Left renal cortex interstitium (tissue), 4 donors: ENCODE results near the gene CHRNA4. TPM values are rescaled to one million over a fixed set of nuclear protein-coding genes. Genes with fewer than 3 reads are reported as not detected.

Experiments used
- DNase-seq, 4 donors: peaks; one replicate each; pipeline ENCODE4 v3.0.0-alpha.2; 2013; ENCODE audit warnings: low read depth in 4 of 4, low spot score in 2 of 4, missing footprints in 1 of 4
- polyA plus RNA-seq, 4 donors: library from polyadenylated mRNA; unstranded; fragments of 120-200 nt; gene quantifications; one replicate each; pipeline ENCODE4 v1.2.1, GENCODE V29; 2013; ENCODE audit not compliant: insufficient read length in 4 of 4

Gene CHRNA4
- polyA plus RNA-seq, 4 donors, result 5.6 to 29.6 (median 12.3) TPM

DNA sequence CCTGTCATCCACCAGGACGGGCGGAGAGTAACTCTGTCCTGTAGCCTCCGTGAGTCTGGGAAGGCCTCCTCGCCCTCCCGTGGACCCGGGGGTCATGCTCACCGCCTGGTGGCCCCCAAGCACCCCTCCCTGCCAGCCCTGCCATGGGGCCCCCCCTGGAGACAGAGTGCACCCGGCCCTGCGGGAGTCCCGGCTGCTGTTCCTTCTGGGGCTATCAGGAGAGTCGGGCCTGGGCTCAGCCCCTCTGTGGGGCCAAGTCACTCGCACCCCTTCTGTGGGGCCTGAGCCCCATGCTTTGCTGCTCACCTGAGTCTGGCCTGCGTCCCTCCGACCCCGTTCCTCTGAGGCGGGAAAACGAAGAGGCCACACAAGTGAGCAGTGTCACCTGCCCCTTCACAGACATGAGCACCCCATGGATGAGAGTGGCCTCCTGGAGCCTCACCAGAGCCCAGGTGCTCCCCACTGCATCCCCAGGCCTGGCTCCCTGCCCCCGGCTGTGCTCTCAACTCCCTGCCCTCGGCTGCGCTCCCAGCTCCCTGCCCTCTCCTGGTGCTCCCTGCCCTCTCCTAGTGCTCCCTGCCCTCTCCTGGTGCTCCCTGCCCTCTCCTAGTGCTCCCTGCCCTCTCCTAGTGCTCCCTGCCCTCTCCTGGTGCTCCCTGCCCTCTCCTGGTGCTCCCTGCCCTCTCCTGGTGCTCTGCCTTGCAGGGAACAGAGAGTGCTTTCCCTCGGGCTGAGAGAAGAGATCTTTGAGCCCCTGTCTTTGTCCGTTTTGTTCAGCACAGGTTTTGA is 4.6 kb upstream of the CHRNA4 start:
- no peak for DNase-seq

- no peak for DNase-seq
Observed at GRCh38 chr20:63364801-63365585, 3.8 kb upstream of the CHRNA4 start.

DNA sequence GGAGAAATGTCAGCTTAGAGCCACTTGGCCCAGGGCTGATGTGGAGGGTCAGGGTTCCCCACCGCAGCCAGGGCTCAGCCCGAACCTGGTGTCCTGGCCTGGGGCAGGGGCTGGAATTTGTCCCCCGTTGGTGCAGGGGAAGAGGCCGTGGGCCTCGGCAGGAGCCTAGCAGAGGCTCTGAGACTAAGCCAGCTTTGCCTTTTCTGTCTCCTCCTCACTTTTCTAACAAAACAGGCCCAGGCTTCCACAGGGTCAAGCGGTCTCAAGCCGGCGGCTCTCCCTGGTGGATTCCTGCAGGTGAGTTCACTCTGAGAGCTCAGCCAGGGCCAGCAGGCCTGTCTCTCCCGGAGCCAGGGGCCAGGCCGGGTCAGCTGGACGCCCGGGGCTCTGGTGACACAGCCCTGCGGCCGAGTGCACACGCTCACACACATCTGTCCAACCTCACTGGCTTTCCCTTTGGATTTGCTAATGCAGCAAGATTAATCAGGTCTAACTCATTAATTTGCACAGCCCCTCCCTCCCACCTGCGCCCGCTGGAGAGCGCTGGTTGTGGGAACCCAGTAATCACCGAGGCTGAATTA is 2.9 kb upstream of the CHRNA4 start:
- DNase-seq, result no peak

DNA sequence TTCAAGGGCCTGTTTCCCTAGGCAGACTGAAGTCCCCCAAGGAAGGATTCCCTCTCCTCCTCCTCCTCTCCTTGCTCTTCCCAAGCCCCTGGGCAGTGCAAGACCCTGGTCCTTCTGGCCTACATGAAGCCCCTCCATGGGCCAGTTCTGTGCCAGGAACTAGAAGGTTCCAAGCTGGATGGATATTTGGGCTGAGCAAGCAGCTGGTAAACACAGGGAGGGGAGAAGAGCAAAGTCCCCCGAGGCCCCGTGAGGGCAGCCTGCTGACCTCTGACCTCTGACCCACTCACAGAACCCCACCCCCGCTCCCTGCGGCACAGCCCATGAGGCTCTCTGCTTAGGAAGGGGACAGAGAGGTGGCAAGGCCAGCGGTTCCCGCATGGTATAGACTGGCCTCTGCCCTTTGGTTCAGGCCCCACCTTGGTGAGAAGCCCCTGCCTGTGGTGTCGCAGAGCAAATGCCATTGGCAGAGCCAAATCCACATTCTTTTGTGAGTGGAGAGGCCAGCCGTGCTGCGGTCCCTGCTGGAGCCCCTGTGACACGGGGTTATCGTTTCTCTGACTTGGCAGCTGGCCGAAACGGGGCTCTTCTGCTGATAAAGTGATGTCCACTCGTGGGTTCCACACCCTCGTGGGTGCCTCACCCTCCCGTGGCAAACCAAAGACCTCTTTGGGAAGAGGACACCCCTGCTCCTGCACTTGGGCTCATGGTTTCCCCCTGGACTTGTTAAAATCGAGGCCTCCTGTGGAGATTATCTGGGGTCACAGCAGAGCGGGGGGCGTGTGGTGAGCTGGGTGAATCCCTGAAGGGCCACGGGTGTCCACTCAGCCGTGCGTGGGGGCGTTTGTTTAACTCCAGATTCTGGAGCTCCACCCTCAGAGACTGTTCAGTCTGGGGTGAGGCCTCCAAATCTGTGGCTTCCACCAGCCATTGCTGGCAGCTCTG is 2.1 kb upstream of the CHRNA4 start:
- no peak for DNase-seq

GRCh38 chr20:63362436-63363009 is 1.4 kb upstream of the CHRNA4 start:
- DNase-seq, result no peak

GRCh38 chr20:63361519-63362435 is 628 bp upstream of the CHRNA4 start:
- no peak for DNase-seq

DNA sequence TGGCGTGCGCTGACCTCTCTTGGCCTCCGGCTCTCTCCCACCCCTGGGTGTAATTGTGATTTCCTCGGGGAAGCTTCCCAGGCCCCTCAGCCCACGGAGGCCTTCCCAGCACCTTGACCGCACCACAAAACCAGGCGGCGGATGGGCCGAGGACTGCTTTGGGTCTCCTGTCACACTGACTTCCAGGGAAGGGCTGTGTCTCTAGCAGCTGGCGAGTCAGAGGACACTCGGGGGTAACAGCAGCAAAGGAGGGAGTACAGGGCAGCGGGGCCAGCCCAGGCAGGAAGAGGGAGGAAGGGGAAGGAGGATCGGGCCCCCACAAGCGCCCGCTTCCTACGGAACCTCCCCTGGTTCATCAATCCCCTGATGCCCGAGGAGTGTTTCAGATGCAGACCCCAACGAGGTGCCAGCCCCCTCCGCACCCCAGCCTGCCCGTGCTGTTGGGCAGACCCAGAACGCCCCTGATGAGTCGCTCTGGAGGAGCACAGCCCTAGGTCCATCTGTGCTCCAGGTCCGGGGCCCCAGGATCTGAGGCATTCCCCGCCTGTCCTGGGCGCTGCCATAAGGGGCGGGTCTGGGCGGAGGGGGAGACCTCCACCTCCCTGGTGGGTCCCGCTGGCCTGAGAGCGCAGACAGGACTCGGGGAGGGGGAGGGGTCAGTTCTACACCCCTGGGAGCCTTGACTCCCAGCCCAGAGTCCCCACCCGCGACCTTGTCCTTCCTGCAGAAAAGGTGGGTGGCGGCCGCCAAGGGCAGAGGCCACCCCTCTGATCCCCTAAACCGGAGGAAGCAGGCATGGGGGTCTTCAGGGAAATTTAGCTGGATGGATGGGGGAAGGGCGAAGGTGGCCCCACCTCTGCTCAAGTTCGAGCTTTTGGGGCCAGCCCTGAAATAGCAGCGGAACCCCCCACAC is 956 bp downstream of the CHRNA4 start:
- DNase-seq, result no peak

- DNase-seq, result no peak
Observed at GRCh38 chr20:63359164-63359934, 1.8 kb downstream of the CHRNA4 start.

GRCh38 chr20:63357921-63358905 is 2.9 kb downstream of the CHRNA4 start:
- DNase-seq, result no peak

DNA sequence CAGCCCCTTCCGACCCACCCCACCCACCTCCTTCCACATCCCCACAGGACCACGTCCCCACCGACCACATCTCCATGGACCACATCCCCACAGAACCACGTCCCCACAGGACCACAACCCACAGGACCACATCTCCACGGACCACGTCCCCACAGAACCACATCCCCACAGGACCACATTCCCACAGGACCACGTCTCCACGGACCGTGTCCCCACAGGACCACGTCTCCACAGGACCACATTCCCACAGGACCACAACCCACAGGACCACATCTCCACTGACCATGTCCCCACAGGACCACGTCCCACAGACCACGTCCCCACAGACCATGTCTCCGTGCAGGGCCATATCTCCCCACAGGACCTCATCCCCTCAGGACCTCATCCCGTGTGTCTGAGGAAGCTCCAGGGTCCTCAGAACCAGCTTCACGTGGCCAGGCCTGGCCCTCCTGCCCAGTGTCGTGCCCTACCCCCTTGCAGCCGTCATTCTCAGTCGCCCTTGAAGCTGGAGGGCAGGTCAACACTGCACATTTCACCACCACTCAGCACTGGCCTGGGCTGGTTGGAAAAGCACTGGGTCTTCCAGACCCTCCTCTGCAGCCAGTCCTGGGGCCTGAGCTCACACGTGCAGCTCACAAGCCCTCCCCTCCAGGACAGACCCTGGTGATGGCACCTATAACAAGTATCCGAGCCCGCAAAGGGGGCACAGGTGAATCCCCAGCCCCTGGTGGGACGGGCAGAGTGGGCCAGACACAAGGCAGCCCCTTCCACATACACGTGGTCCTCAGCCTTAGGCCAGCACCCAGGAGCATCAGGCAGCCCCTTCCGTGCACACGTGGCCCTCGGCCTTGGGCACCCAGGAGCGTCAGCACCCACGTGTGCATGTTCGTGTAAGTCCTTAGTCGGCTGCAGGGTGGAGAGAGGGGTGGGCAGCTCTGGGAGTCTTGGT is 3.9 kb downstream of the CHRNA4 start:
- DNase-seq, result no peak

GRCh38 chr20:63356511-63356910 is 4.6 kb downstream of the CHRNA4 start:
- no peak for DNase-seq

GRCh38 chr20:63355781-63356295 is 5.3 kb downstream of the CHRNA4 start:
- no peak for DNase-seq

- no peak for DNase-seq
Observed at GRCh38 chr20:63354636-63355350, 6.4 kb downstream of the CHRNA4 start.

GRCh38 chr20:63352811-63353221 is 8.3 kb downstream of the CHRNA4 start:
- DNase-seq, result no peak
